GM15510 (cell line): Measurements from ENCODE around the gene TAS2R38.

Source experiments
- POLR2A ChIP-seq: IDR thresholded peaks from 3 replicates; pipeline ENCODE4 v1.6.1; 2011; ENCODE audit warnings: borderline replicate concordance; ENCODE audit not compliant: insufficient read length; ENCODE audit errors: extremely low read depth

Gene TAS2R38

GRCh38 chr7:141973673-141974072 is at the start of gene TAS2R38:
TSS of gene TAS2R38 (minus strand) at chr7:141973773. CDS start at chr7:141973689, 84 bp downstream.
- TF ChIP-seq POLR2A: no peak

- no peak for TF ChIP-seq POLR2A
These were observed 44.6 kb upstream of the TAS2R38 start for GRCh38 chr7:142018154-142018553.

GRCh38 chr7:142017451-142017850 is 43.9 kb upstream of the TAS2R38 start:
- no peak for TF ChIP-seq POLR2A

- TF ChIP-seq POLR2A: no peak
These were observed 39.4 kb upstream of the TAS2R38 start for GRCh38 chr7:142012825-142013511.

GRCh38 chr7:142010952-142011548 is 37.5 kb upstream of the TAS2R38 start:
- no peak for TF ChIP-seq POLR2A

GRCh38 chr7:142009187-142009586 is 35.6 kb upstream of the TAS2R38 start:
- TF ChIP-seq POLR2A: no peak

GRCh38 chr7:142006577-142006976 is 33.0 kb upstream of the TAS2R38 start:
- TF ChIP-seq POLR2A: no peak

- no peak for TF ChIP-seq POLR2A
These were observed 28.6 kb upstream of the TAS2R38 start for GRCh38 chr7:142002179-142002578.

GRCh38 chr7:142001163-142001874 is 27.7 kb upstream of the TAS2R38 start:
- TF ChIP-seq POLR2A: no peak

GRCh38 chr7:142000244-142000643 is 26.7 kb upstream of the TAS2R38 start:
- TF ChIP-seq POLR2A: no peak

GRCh38 chr7:141999058-141999623 is 25.6 kb upstream of the TAS2R38 start:
- no peak for TF ChIP-seq POLR2A

GRCh38 chr7:141993354-141993753 is 19.8 kb upstream of the TAS2R38 start:
- TF ChIP-seq POLR2A: no peak

GRCh38 chr7:141992688-141993087 is 19.1 kb upstream of the TAS2R38 start:
- TF ChIP-seq POLR2A: no peak

GRCh38 chr7:141992156-141992555 is 18.6 kb upstream of the TAS2R38 start:
- TF ChIP-seq POLR2A: no peak

- no peak for TF ChIP-seq POLR2A
These were observed 17.6 kb upstream of the TAS2R38 start for GRCh38 chr7:141991140-141991539.
